Ovary (tissue), 9 donors: Measurements from ENCODE around the gene WHAMM. TPM values are rescaled to one million over a fixed set of nuclear protein-coding genes. Genes with fewer than 3 reads are reported as not detected.

ENCODE experiments used
- DNase-seq, 5 donors: peaks; one replicate each; pipeline ENCODE4 v3.0.0-alpha.2; 2019 to 2020
- H3K27ac ChIP-seq, 2 donors: fragments of 200-600 bp; one replicate each; pipeline versions ENCODE4 v1.5.1 to v1.8.0; 2019 to 2022
- H3K27me3 ChIP-seq: fragments of 200-600 bp; one replicate; pipeline ENCODE4 v1.8.0; 2022
- H3K36me3 ChIP-seq: fragments of 200-600 bp; sonication (generic); one replicate; pipeline ENCODE4 v1.5.1; 2019
- H3K4me1 ChIP-seq: one replicate; pipeline ENCODE4 v1.8.1; 2013; ENCODE audit warnings: mild to moderate bottlenecking, moderate library complexity; ENCODE audit not compliant: insufficient read depth
- H3K4me3 ChIP-seq: fragments of 200-600 bp; sonication (generic); one replicate; pipeline ENCODE4 v1.5.1; 2017
- H3K9me3 ChIP-seq, 2 donors: fragments of 200-600 bp in 1 of 2; sonication (generic) in 1 of 2; one replicate each; pipeline versions ENCODE4 v1.5.1 to v1.8.1; 2013 to 2019; ENCODE audit warnings: mild to moderate bottlenecking in 1 of 2, moderate library complexity in 1 of 2
- EP300 ChIP-seq: sonication (generic); formaldehyde crosslinking; IDR thresholded peaks from one replicate; pipeline ENCODE4 v1.6.1; 2017; ENCODE audit warnings: antibody characterized with exemption
- POLR2A ChIP-seq: fragments of 450-650 bp; IDR thresholded peaks from one replicate; pipeline ENCODE4 v1.6.1; 2017; ENCODE audit warnings: antibody characterized with exemption, mild to moderate bottlenecking, moderate library complexity
- WGBS, 3 donors: extraction: QIAGEN DNeasy Blood & Tissue Kit in 1 of 3; methylation state at CpG; one replicate each; pipeline versions ENCODE4 v1.1.5 to v1.1.7; 2013 to 2017; 5-methylcytosine and 5-hydroxymethylcytosine counted together
- intact Hi-C, 4 donors: fragments of 100-400 bp; cut with DNase I; formaldehyde crosslinking; loops; one replicate each; pipeline versions ENCODE4 v1.11.0 to v1.15.1; 2022 to 2023
- polyA plus RNA-seq, 2 donors: library from polyadenylated mRNA; stranded (reverse); fragments of 200-250 nt in 1 of 2; fragments of 350-450 nt in 1 of 2; fragmentation: Illumina TruSeq in 1 of 2; extraction: RNeasy Lipid Tissue Mini Kit (QIAGEN cat#74804) in 1 of 2; gene quantifications; one replicate each; pipeline ENCODE4 v1.2.3, GENCODE V29; 2013 to 2014
- total RNA-seq, 7 donors: library from RNA; depleted of rRNA in 2 of 7; stranded (reverse); fragments of >200 nt in 2 of 7; fragmentation: NEBNext Ultra II Directional in 3 of 7; extraction: Animal tissue kit (Norgen Biotek cat#: 25700) in 3 of 7; gene quantifications; one replicate each; pipeline versions ENCODE4 v1.1.0 to v1.2.4, GENCODE V29; 2016 to 2023
- TF ChIP-seq, protein P1 (sequence below), 3 donors: fragments of 450-650 bp in 2 of 3; fragments of 200-600 bp in 1 of 3; IDR thresholded peaks; one replicate each; pipeline versions ENCODE4 v1.5.1 to v1.8.0; 2016 to 2022; ENCODE audit warnings: antibody characterized with exemption in 3 of 3, mild to moderate bottlenecking in 1 of 3
- donor health status: DM: no; HTN: no; CAD: no; lungs with moderate emphysema.
- donor health status: DM: no; HTN: no; CAD: no.
- donor health status: Bipolar disorder and iron deficiency.
- donor health status: DM: yes; HTN: yes; CAD: no.
- donor health status: DM: no; HTN: no; CAD: no.
- donor health status: DM: yes; HTN: yes; CAD: no.

Gene WHAMM
- total and polyA plus RNA-seq, 9 donors = 6.5 to 12.5 (median 8.5) TPM

DNA sequence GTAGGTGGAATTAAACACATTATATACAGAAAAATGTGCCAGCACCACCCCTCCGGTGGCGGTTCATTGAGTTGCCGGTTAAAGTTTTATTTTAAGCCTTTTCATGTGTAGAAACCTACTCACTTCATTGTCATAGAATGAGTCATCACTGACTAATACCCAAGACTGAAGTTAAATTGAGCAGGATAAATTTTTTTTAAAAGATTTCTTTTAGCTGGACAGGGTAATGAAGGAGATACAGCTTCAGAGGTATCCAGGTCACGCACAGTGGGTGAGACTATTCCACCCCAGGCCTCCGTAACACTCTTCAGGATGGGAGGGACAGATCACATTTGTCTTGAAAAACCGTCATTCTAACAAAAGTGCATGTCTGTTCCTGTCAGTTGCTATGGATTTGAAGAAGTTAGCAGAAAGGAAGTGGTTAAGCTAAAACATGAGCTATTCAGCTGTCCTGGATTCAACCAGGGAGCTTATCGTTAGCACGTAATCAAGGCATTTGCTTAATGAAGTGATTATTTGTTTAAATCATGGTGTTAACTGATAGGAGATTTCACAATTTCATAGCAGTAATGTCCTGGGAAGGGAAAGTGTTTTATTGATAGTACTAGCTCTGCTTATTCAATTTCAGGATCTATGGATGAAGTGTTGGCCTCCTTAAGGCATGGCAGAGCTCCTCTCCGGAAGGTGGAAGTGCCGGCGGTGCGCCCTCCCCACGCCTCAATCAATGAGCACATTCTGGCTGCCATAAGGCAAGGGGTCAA lies 23.4 kb downstream of the WHAMM start:
- no peaks in the 10 kb centered on the region for H3K9me3 ChIP-seq
- no peak overlapping the region for H3K4me3 ChIP-seq
- no peaks in the 10 kb centered on the region for H3K27me3 ChIP-seq
- H3K4me1 ChIP-seq = no peaks in the 10 kb centered on the region
- no peak for DNase-seq
- 65 to 74% (median 74%) methylated on average over 13 of the region's 13 CpGs for WGBS, 3 donors
- no peaks in the 10 kb centered on the region for H3K36me3 ChIP-seq
- intact Hi-C loops = no loop called here
- TF ChIP-seq, protein P1, sequence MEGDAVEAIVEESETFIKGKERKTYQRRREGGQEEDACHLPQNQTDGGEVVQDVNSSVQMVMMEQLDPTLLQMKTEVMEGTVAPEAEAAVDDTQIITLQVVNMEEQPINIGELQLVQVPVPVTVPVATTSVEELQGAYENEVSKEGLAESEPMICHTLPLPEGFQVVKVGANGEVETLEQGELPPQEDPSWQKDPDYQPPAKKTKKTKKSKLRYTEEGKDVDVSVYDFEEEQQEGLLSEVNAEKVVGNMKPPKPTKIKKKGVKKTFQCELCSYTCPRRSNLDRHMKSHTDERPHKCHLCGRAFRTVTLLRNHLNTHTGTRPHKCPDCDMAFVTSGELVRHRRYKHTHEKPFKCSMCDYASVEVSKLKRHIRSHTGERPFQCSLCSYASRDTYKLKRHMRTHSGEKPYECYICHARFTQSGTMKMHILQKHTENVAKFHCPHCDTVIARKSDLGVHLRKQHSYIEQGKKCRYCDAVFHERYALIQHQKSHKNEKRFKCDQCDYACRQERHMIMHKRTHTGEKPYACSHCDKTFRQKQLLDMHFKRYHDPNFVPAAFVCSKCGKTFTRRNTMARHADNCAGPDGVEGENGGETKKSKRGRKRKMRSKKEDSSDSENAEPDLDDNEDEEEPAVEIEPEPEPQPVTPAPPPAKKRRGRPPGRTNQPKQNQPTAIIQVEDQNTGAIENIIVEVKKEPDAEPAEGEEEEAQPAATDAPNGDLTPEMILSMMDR (IDR thresholded peaks at IDR 0.05) = no peak
- TF ChIP-seq POLR2A = no peak
- no peak for TF ChIP-seq EP300
- no peak overlapping the region for H3K27ac ChIP-seq

DNA sequence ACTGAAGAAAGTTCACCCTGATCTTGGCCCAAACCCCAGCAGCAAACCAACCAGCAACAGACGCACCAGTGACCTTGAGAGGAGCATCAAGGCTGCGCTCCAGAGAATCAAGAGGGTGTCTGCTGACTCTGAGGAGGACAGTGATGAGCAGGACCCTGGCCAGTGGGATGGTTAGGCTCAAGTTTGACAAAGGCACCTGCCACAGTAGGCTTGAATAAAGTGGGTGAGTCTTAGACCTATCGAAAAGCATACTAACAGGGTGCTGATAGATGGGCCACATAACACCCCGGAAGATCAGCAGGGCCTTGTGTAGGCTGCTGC lies 23.9 kb downstream of the WHAMM start:
- Histone ChIP-seq H3K4me3 (no peak overlapping the region), H3K27ac (no peak overlapping the region), H3K36me3 (no peaks in the 10 kb centered on the region), H3K27me3 (no peaks in the 10 kb centered on the region), H3K4me1 (no peaks in the 10 kb centered on the region), H3K9me3 (no peaks in the 10 kb centered on the region)
- WGBS, 3 donors = 67 to 69% (median 68%) methylated on average over 4 of the region's 4 CpGs
- DNase-seq = no peak
- TF ChIP-seq POLR2A = no peak
- TF ChIP-seq EP300 = no peak
- TF ChIP-seq, protein P1 (IDR thresholded peaks at IDR 0.05) = no peak
- intact Hi-C loops = no loop called here

DNA sequence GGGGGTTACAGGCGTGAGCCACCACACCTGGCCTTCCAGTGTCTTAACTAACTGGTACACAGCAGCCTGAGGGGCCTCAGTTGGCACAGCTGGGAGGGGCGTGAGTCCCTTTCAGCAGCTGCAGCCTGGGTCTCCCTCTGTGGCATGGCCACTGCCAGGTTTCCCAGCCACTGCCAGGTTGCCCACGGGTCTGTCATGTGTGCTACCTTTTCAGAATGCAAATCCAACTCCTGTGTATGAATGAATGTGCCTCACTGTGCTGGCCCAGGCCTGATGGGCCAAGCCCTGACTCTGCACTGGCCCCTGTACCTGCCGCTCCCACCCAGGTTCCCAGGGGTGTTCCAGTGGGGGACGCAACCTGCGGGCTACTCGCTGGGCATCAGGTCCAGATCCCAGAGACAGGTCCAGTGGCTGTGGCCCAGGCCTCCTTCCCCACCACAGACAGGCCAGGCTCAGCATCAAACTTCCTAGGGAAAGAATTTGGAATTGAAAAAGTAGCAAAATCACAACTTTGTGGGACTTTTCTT lies 26.0 kb downstream of the WHAMM start:
- Histone ChIP-seq H3K27me3 (no peaks in the 10 kb centered on the region), H3K27ac (no peak overlapping the region), H3K4me3 (no peak overlapping the region), H3K4me1 (no peaks in the 10 kb centered on the region), H3K9me3 (no peaks in the 10 kb centered on the region), H3K36me3 (no peaks in the 10 kb centered on the region)
- TF ChIP-seq EP300 = no peak
- TF ChIP-seq, protein P1 (IDR thresholded peaks at IDR 0.05) = no peak
- TF ChIP-seq POLR2A = no peak
- DNase-seq = no peak
- 92 to 99% (median 97%) methylated on average over 6 to 7 of the region's 7 CpGs for WGBS, 3 donors
- intact Hi-C loops = no loop called here

DNA sequence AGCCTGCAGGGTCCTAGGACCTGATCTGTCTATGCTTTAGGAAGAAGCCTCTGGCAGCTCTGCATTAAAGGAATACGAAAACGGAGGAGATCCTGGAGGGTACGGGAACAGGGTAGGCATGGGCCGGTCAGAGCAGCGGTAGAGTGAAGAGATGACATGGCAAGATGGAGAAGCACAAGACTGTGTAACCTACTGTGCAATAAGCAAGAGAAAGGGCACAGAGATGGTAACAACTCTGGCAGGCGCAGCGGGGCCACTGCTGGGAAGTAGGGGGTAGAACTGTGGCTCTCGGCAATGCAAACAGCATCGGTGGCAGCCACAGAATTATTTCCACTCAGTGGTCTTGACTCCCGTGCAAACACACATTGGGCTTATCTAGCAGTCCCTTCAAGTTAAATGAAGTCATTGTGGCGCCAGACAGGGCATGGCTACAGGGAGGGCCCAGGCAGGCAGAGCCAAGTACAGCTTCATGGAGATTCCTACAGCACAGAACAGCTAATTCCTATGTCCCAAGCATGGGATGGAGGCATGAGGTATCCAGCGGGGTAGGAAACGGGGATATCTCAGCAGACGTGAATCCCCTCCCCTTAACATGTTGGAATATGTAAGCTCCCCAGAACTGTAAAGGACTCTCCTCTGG lies 28.8 kb downstream of the WHAMM start:
- Histone ChIP-seq H3K27ac (no peak overlapping the region), H3K36me3 (no peaks in the 10 kb centered on the region), H3K4me3 (no peak overlapping the region), H3K9me3 (no peaks in the 10 kb centered on the region), H3K27me3 (no peaks in the 10 kb centered on the region), H3K4me1 (no peaks in the 10 kb centered on the region)
- TF ChIP-seq EP300 (no peak), POLR2A (no peak)
- TF ChIP-seq, protein P1 (IDR thresholded peaks at IDR 0.05) = no peak
- 93 to 96% (median 96%) methylated on average over 14 of the region's 14 CpGs for WGBS, 3 donors
- intact Hi-C loops = no loop called here
- DNase-seq = no peak
